GM21723 (cell line): ENCODE data around the gene TRAPPC8.
A peak's percentile ranks its signal among the peaks of the same experiment; 100 is the strongest.
"Not testable (repeated sequence)": the region's sequence is repeated elsewhere in the genome, so short reads cannot be mapped to it uniquely, and the experiment has no call there.

Experiments used
- ATAC-seq: cut with Tn5 transposase; IDR thresholded peaks from one replicate; pipeline ENCODE4 v1.9.1; 2021; ENCODE audit warnings: mild to moderate bottlenecking, moderate library complexity; ENCODE audit not compliant: unreplicated experiment

The TRAPPC8 gene

GRCh38 chr18:31876707-31877106 lies 66.2 kb downstream of the TRAPPC8 start:
- ATAC-seq, result no peak

- ATAC-seq, result no peak
Measured at GRCh38 chr18:31875301-31875700, 67.6 kb downstream of the TRAPPC8 start.

GRCh38 chr18:31863103-31863502 lies 79.8 kb downstream of the TRAPPC8 start:
- no peak for ATAC-seq

GRCh38 chr18:31860488-31860887 lies 82.4 kb downstream of the TRAPPC8 start:
- no peak for ATAC-seq

- ATAC-seq, result no peak
Measured at GRCh38 chr18:31857526-31858106, 85.3 kb downstream of the TRAPPC8 start.

GRCh38 chr18:31850844-31851243 lies 92.1 kb downstream of the TRAPPC8 start:
- no peak for ATAC-seq

GRCh38 chr18:31840499-31840898 lies 102.4 kb downstream of the TRAPPC8 start:
- no peak for ATAC-seq

- ATAC-seq, result no peak
Measured at GRCh38 chr18:31837879-31838278, 105.0 kb downstream of the TRAPPC8 start.

GRCh38 chr18:31835528-31836133 lies 107.3 kb downstream of the TRAPPC8 start:
- no peak for ATAC-seq

- no peak for ATAC-seq
Measured at GRCh38 chr18:31831903-31832302, 111.0 kb downstream of the TRAPPC8 start.

- ATAC-seq, result no peak
Measured at GRCh38 chr18:31830686-31831085, 112.2 kb downstream of the TRAPPC8 start.

- no peak for ATAC-seq
Measured at GRCh38 chr18:31828613-31829012, 114.3 kb downstream of the TRAPPC8 start.

- ATAC-seq, result not testable (repeated sequence)
Measured at GRCh38 chr18:31826673-31827325, 116.1 kb downstream of the TRAPPC8 start.

GRCh38 chr18:31825772-31826171 lies 117.2 kb downstream of the TRAPPC8 start:
- ATAC-seq, result no peak

GRCh38 chr18:31821545-31822171 lies 121.3 kb downstream of the TRAPPC8 start:
- ATAC-seq, result no peak

GRCh38 chr18:31819925-31820229 lies 123.1 kb downstream of the TRAPPC8 start:
- ATAC-seq, result no peak

- peak; percentile 80 for ATAC-seq
Measured at GRCh38 chr18:31819106-31819924, 123.6 kb downstream of the TRAPPC8 start.

- ATAC-seq, result no peak
Measured at GRCh38 chr18:31814132-31814531, 128.8 kb downstream of the TRAPPC8 start.

- not testable (repeated sequence) for ATAC-seq
Measured at GRCh38 chr18:31810336-31811130, 132.4 kb downstream of the TRAPPC8 start.

- ATAC-seq, result not testable (repeated sequence)
Measured at GRCh38 chr18:31809049-31809448, 133.9 kb downstream of the TRAPPC8 start.
